Superior temporal gyrus (tissue), 1 donor: ENCODE data around the gene ECI1.

Experiments used
- DNase-seq: peaks from one replicate; pipeline ENCODE4 v3.0.0-alpha.2; 2016; ENCODE audit errors: extremely low spot score

The ECI1 gene

GRCh38 chr16:2251296-2252111 is at the start of gene ECI1:
TSS of gene ECI1 (minus strand) at chr16:2251587. CDS start at chr16:2251566, 21 bp downstream.
- peak; percentile 90 for DNase-seq

GRCh38 chr16:2299915-2300192 is 48.5 kb upstream of the ECI1 start:
- DNase-seq, result no peak

GRCh38 chr16:2299121-2299914 is 47.9 kb upstream of the ECI1 start:
- no peak for DNase-seq

GRCh38 chr16:2298621-2299020 is 47.2 kb upstream of the ECI1 start:
- DNase-seq, result no peak

- DNase-seq, result no peak
Measured at GRCh38 chr16:2297506-2297860, 46.1 kb upstream of the ECI1 start.

- no peak for DNase-seq
Measured at GRCh38 chr16:2296661-2297505, 45.5 kb upstream of the ECI1 start.

- peak; percentile 30 for DNase-seq
Measured at GRCh38 chr16:2295056-2295798, 43.8 kb upstream of the ECI1 start.

- DNase-seq, result no peak
Measured at GRCh38 chr16:2292221-2292620, 40.8 kb upstream of the ECI1 start.

GRCh38 chr16:2289282-2289681 is 37.9 kb upstream of the ECI1 start:
- DNase-seq, result no peak

- no peak for DNase-seq
Measured at GRCh38 chr16:2288726-2289125, 37.3 kb upstream of the ECI1 start.

- no peak for DNase-seq
Measured at GRCh38 chr16:2287916-2288547, 36.6 kb upstream of the ECI1 start.

- DNase-seq, result no peak
Measured at GRCh38 chr16:2286550-2286949, 35.2 kb upstream of the ECI1 start.

- DNase-seq, result no peak
Measured at GRCh38 chr16:2285731-2286191, 34.4 kb upstream of the ECI1 start.

GRCh38 chr16:2284797-2285576 is 33.6 kb upstream of the ECI1 start:
- no peak for DNase-seq

- no peak for DNase-seq
Measured at GRCh38 chr16:2284001-2284770, 32.8 kb upstream of the ECI1 start.

GRCh38 chr16:2282866-2283555 is 31.6 kb upstream of the ECI1 start:
- no peak for DNase-seq

GRCh38 chr16:2282262-2282661 is 30.9 kb upstream of the ECI1 start:
- no peak for DNase-seq

- DNase-seq, result no peak
Measured at GRCh38 chr16:2280981-2281542, 29.7 kb upstream of the ECI1 start.

- no peak for DNase-seq
Measured at GRCh38 chr16:2280461-2280860, 29.1 kb upstream of the ECI1 start.
